LNCAP (cell line): ENCODE measurements around the gene ABCA5.

Source experiments
- CTCF ChIP-seq: fragments of 450-650 bp; IDR thresholded peaks from 2 replicates; pipeline ENCODE4 v1.5.1; 2017; ENCODE audit warnings: mild to moderate bottlenecking

The ABCA5 gene

GRCh38 chr17:69271023-69271422, 55.9 kb downstream of the ABCA5 start:
- TF ChIP-seq CTCF: no peak

- no peak for TF ChIP-seq CTCF
These were observed 57.6 kb downstream of the ABCA5 start for GRCh38 chr17:69269131-69269998.

GRCh38 chr17:69268543-69269014, 58.4 kb downstream of the ABCA5 start:
- TF ChIP-seq CTCF: no peak

GRCh38 chr17:69267219-69267618, 59.7 kb downstream of the ABCA5 start:
- no peak for TF ChIP-seq CTCF

- TF ChIP-seq CTCF: no peak
These were observed 61.1 kb downstream of the ABCA5 start for GRCh38 chr17:69265873-69266272.

- no peak for TF ChIP-seq CTCF
These were observed 72.7 kb downstream of the ABCA5 start for GRCh38 chr17:69254187-69254586.

- no peak for TF ChIP-seq CTCF
These were observed 76.3 kb downstream of the ABCA5 start for GRCh38 chr17:69250641-69251040.
